Gastrocnemius medialis (tissue), 4 donors: Measurements from ENCODE around the gene MED14.
"Not testable (repeated sequence)": the region's sequence is repeated elsewhere in the genome, so short reads cannot be mapped to it uniquely, and the experiment has no call there.

ENCODE experiments used
- POLR2A ChIP-seq, 2 donors: fragments of 450-650 bp; IDR thresholded peaks; one replicate each; pipeline ENCODE4 v1.6.1; 2017; ENCODE audit warnings: antibody characterized with exemption in 2 of 2, mild to moderate bottlenecking in 2 of 2, moderate library complexity in 2 of 2
- TF ChIP-seq, protein P1 (sequence below), 5 experiments: fragments of 450-650 bp in 3 of 5; fragments of 200-600 bp in 2 of 5; sonication (generic) in 2 of 5; IDR thresholded peaks in 4 of 5; conservative IDR thresholded peaks in 1 of 5; 1 replicate in 4 of 5; 2 replicates in 1 of 5; pipeline ENCODE4 v1.5.1; 2016 to 2019; ENCODE audit warnings: antibody characterized with exemption in 5 of 5, mild to moderate bottlenecking in 3 of 5, moderate library complexity in 3 of 5

DNA sequence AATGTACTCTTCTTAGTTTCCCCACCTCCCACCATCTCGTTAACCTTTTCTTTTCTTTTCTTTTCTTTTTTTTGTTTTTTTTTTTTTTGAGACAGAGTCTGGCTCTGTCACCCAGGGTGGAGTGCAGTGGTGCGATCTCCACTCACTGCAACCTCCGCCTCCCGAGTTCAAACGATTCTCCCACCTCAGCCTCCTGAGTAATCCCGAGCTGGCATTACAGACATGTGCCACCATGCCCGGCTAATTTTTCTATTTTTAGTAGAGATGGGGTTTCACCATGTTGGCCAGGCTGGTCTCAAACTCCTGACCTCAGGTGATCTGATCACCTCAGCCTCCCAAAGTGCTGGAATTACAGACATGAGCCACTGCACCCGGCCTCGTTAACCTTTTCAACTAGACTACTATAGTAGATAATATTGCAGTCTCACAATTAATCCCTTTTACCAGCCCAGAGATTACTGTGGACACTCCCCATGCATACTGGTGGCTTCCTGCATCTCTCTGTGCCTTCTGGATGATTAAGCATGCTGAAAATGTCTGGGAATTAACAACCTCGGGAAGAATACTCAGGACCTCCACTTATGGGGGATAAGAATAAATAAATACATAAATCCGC, 47.4 kb upstream of the MED14 start:
- TF ChIP-seq, protein P1, sequence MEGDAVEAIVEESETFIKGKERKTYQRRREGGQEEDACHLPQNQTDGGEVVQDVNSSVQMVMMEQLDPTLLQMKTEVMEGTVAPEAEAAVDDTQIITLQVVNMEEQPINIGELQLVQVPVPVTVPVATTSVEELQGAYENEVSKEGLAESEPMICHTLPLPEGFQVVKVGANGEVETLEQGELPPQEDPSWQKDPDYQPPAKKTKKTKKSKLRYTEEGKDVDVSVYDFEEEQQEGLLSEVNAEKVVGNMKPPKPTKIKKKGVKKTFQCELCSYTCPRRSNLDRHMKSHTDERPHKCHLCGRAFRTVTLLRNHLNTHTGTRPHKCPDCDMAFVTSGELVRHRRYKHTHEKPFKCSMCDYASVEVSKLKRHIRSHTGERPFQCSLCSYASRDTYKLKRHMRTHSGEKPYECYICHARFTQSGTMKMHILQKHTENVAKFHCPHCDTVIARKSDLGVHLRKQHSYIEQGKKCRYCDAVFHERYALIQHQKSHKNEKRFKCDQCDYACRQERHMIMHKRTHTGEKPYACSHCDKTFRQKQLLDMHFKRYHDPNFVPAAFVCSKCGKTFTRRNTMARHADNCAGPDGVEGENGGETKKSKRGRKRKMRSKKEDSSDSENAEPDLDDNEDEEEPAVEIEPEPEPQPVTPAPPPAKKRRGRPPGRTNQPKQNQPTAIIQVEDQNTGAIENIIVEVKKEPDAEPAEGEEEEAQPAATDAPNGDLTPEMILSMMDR (IDR thresholded peaks at IDR 0.05 in 4 of 5, conservative IDR thresholded peaks at IDR 0.05 in 1 of 5) = not testable (repeated sequence)
- TF ChIP-seq POLR2A (IDR thresholded peaks at IDR 0.05) = not testable (repeated sequence)
